ENCODE data around the gene ST8SIA5. TPM values are rescaled to one million over a fixed set of nuclear protein-coding genes. Genes with fewer than 3 reads are reported as not detected.

The ST8SIA5 gene
- total RNA-seq, 1 experiment from 2014 or later: not detected

GRCh38 chr18:46768166-46768921 is 11.5 kb upstream of the ST8SIA5 start:
- H3K27me3 ChIP-seq (ENCODE audit: insufficient read depth, low read depth): peaks cover 29% of the 10 kb centered on the region
- no peak for DNase-seq
- H3K9me2 ChIP-seq (ENCODE audit: insufficient read depth): no peaks in the 10 kb centered on the region
- H4K20me1 ChIP-seq (ENCODE audit: insufficient read depth): no peaks in the 10 kb centered on the region
- H2AFZ ChIP-seq: no peak overlapping the region
- no peak overlapping the region for H3K4me2 ChIP-seq
- H3K4me3 ChIP-seq: no peak overlapping the region
- no TSS peak for BruUV-seq (replicated peaks)
- POLR2A ChIA-PET (ENCODE audit: unreplicated experiment): no interaction called here
- H3K4me1 ChIP-seq (replicated peaks; ENCODE audit: insufficient read depth): no peaks in the 10 kb centered on the region
- intact Hi-C loops (cut with micrococcal nuclease; ENCODE audit: unreplicated experiment): no loop called here
- CTCF ChIA-PET: no interaction called here
- no peak for TF ChIP-seq EZH2 (IDR thresholded peaks at IDR 0.05; ENCODE audit: low read depth)
- TF ChIP-seq CTCF (conservative IDR thresholded peaks at IDR 0.05): no peak
- no peaks in the 10 kb centered on the region for H3F3A ChIP-seq (ENCODE audit: insufficient read depth, low read depth)
- H3K27ac ChIP-seq: no peak overlapping the region
- H3K9me3 ChIP-seq (ENCODE audit: insufficient read depth, low read depth): no peaks in the 10 kb centered on the region
- no peaks in the 10 kb centered on the region for H3K79me2 ChIP-seq (ENCODE audit: low read depth)
- no peaks in the 10 kb centered on the region for H3K36me3 ChIP-seq (ENCODE audit: low read depth)

- Histone ChIP-seq H3K79me2 (ENCODE audit: low read depth) (no peaks in the 10 kb centered on the region), H3K9me3 (ENCODE audit: insufficient read depth, low read depth) (no peaks in the 10 kb centered on the region), H3K27ac (no peak overlapping the region), H4K20me1 (ENCODE audit: insufficient read depth) (no peaks in the 10 kb centered on the region), H3K36me3 (ENCODE audit: low read depth) (no peaks in the 10 kb centered on the region), H3K4me1 (replicated peaks; ENCODE audit: insufficient read depth) (no peaks in the 10 kb centered on the region), H3K9me2 (ENCODE audit: insufficient read depth) (no peaks in the 10 kb centered on the region), H2AFZ (no peak overlapping the region), H3K4me3 (no peak overlapping the region), H3K4me2 (no peak overlapping the region), H3F3A (ENCODE audit: insufficient read depth, low read depth) (no peaks in the 10 kb centered on the region), H3K27me3 (ENCODE audit: insufficient read depth, low read depth) (peaks cover 34% of the 10 kb centered on the region)
- ChIA-PET CTCF (no interaction called here), POLR2A (ENCODE audit: unreplicated experiment) (no interaction called here)
- intact Hi-C loops (cut with micrococcal nuclease; ENCODE audit: unreplicated experiment): no loop called here
- no peak for DNase-seq
- no peak for TF ChIP-seq EZH2 (IDR thresholded peaks at IDR 0.05; ENCODE audit: low read depth)
- no TSS peak for BruUV-seq (replicated peaks)
Observed at GRCh38 chr18:46767217-46767616, 10.4 kb upstream of the ST8SIA5 start.

GRCh38 chr18:46764586-46764985 is 7.7 kb upstream of the ST8SIA5 start:
- CTCF ChIA-PET: no interaction called here
- no peaks in the 10 kb centered on the region for H3K79me2 ChIP-seq (ENCODE audit: low read depth)
- H3K4me1 ChIP-seq (replicated peaks; ENCODE audit: insufficient read depth): no peaks in the 10 kb centered on the region
- TF ChIP-seq CTCF (conservative IDR thresholded peaks at IDR 0.05) (no peak), EZH2 (IDR thresholded peaks at IDR 0.05; ENCODE audit: low read depth) (no peak)
- H2AFZ ChIP-seq: no peak overlapping the region
- no TSS peak for BruUV-seq (replicated peaks)
- POLR2A ChIA-PET (ENCODE audit: unreplicated experiment): no interaction called here
- H3K9me3 ChIP-seq (ENCODE audit: insufficient read depth, low read depth): no peaks in the 10 kb centered on the region
- intact Hi-C loops (cut with micrococcal nuclease; ENCODE audit: unreplicated experiment): no loop called here
- no peaks in the 10 kb centered on the region for H3K36me3 ChIP-seq (ENCODE audit: low read depth)
- H3K27ac ChIP-seq: no peak overlapping the region
- no peaks in the 10 kb centered on the region for H3K9me2 ChIP-seq (ENCODE audit: insufficient read depth)
- H4K20me1 ChIP-seq (ENCODE audit: insufficient read depth): no peaks in the 10 kb centered on the region
- DNase-seq: no peak
- H3K27me3 ChIP-seq (ENCODE audit: insufficient read depth, low read depth): peaks cover 44% of the 10 kb centered on the region
- H3F3A ChIP-seq (ENCODE audit: insufficient read depth, low read depth): no peaks in the 10 kb centered on the region
- H3K4me3 ChIP-seq: no peak overlapping the region
- no peak overlapping the region for H3K4me2 ChIP-seq

Measured in PC-9 (cell line).